ENCODE measurements around the gene POT1. TPM values are rescaled to one million over a fixed set of nuclear protein-coding genes. Genes with fewer than 3 reads are reported as not detected.
A peak's percentile ranks its signal among the peaks of the same experiment; 100 is the strongest.

POT1 gene
- total and polyA plus RNA-seq, 2 of the 13 experiments (the other 11 are each of a cell fraction or from before 2014, with no cell fraction given), result 21.7 to 23.4 TPM

- TF ChIP-seq HBP1 (CRISPR knock-in tag; IDR thresholded peaks at IDR 0.05; ENCODE audit: low read depth) (no peak), ZNF850 (CRISPR knock-in tag; conservative IDR thresholded peaks at IDR 0.05) (no peak), HMG20A (CRISPR knock-in tag; IDR thresholded peaks at IDR 0.05; ENCODE audit: borderline replicate concordance) (peak; percentile 20; the same call in 1 of the 2 replicates), ELF3 (CRISPR knock-in tag; IDR thresholded peaks at IDR 0.05) (peak; percentile 50; the same call in 1 of the 2 replicates), HHEX (CRISPR knock-in tag; IDR thresholded peaks at IDR 0.05) (no peak), TCF7 (IDR thresholded peaks at IDR 0.05; ENCODE audit: low read depth) (peak; percentile 59; the same call in 1 of the 2 replicates), ZNF720 (CRISPR knock-in tag; IDR thresholded peaks at IDR 0.05) (no peak), ZNF142 (CRISPR knock-in tag; IDR thresholded peaks at IDR 0.05) (no peak), ZNF317 (CRISPR knock-in tag; IDR thresholded peaks at IDR 0.05) (no peak), ZNF343 (CRISPR knock-in tag; IDR thresholded peaks at IDR 0.05) (no peak), ZNF646 (CRISPR knock-in tag; IDR thresholded peaks at IDR 0.05) (no peak), ZIK1 (CRISPR knock-in tag; IDR thresholded peaks at IDR 0.05; ENCODE audit: borderline replicate concordance, low read depth) (no peak), HMG20B (CRISPR knock-in tag; conservative IDR thresholded peaks at IDR 0.05) (no peak), ZNF205 (CRISPR knock-in tag; IDR thresholded peaks at IDR 0.05) (no peak), MEF2D (CRISPR knock-in tag; IDR thresholded peaks at IDR 0.05) (no peak), CBX1 (IDR thresholded peaks at IDR 0.05; ENCODE audit: low read depth) (no peak)
These were observed 132.9 kb downstream of the POT1 start (continued) for GRCh38 chr7:124796771-124797170.

Measured in HepG2 (cell line).